Gastrocnemius medialis (tissue), 4 donors: ENCODE results near the gene MTFP1. TPM values are rescaled to one million over a fixed set of nuclear protein-coding genes. Genes with fewer than 3 reads are reported as not detected.

Experiments
- ATAC-seq, 2 donors: fragments of 150-250 bp; one replicate each; pipeline ENCODE4 v1.9.1; 2016
- DNase-seq, 2 donors: peaks; one replicate each; pipeline ENCODE4 v3.0.0-alpha.2; 2019
- H3K27ac ChIP-seq, 4 donors: fragments of 200-600 bp; sonication (generic); 1 replicate in 1 of 4; 2 replicates in 3 of 4; pipeline ENCODE4 v1.5.1; 2016 to 2018; ENCODE audit warnings: mild to moderate bottlenecking in 2 of 4, moderate library complexity in 1 of 4
- H3K27me3 ChIP-seq, 3 donors: fragments of 200-600 bp; sonication (generic) in 2 of 3; 1 replicate in 1 of 3; 2 replicates in 2 of 3; pipeline versions ENCODE4 v1.5.1 to v1.6.0; 2016 to 2019; ENCODE audit warnings: mild to moderate bottlenecking in 1 of 3, moderate library complexity in 1 of 3
- H3K36me3 ChIP-seq, 2 donors: fragments of 200-600 bp; sonication (generic) in 1 of 2; one replicate each; pipeline ENCODE4 v1.5.1; 2017 to 2018
- H3K4me1 ChIP-seq, 2 donors: fragments of 200-600 bp; sonication (generic) in 1 of 2; one replicate each; pipeline ENCODE4 v1.5.1; 2016 to 2017; ENCODE audit warnings: mild to moderate bottlenecking in 2 of 2
- H3K4me3 ChIP-seq, 4 donors: fragments of 200-600 bp; sonication (generic) in 3 of 4; 1 replicate in 1 of 4; 2 replicates in 3 of 4; pipeline ENCODE4 v1.5.1; 2016 to 2019; ENCODE audit warnings: mild to moderate bottlenecking in 2 of 4
- H3K9me3 ChIP-seq, 3 donors: fragments of 200-600 bp; sonication (generic) in 2 of 3; 1 replicate in 1 of 3; 2 replicates in 2 of 3; pipeline ENCODE4 v1.5.1; 2016 to 2019
- CTCF ChIP-seq, 5 experiments: fragments of 450-650 bp in 3 of 5; fragments of 200-600 bp in 2 of 5; sonication (generic) in 2 of 5; IDR thresholded peaks in 4 of 5; conservative IDR thresholded peaks in 1 of 5; 1 replicate in 4 of 5; 2 replicates in 1 of 5; pipeline ENCODE4 v1.5.1; 2016 to 2019; ENCODE audit warnings: antibody characterized with exemption in 5 of 5, mild to moderate bottlenecking in 3 of 5, moderate library complexity in 3 of 5
- POLR2A ChIP-seq, 2 donors: fragments of 450-650 bp; IDR thresholded peaks; one replicate each; pipeline ENCODE4 v1.6.1; 2017; ENCODE audit warnings: antibody characterized with exemption in 2 of 2, mild to moderate bottlenecking in 2 of 2, moderate library complexity in 2 of 2
- in situ Hi-C, 4 donors: fragments of 200-750 bp; cut with MboI; loops; one replicate each; pipeline versions ENCODE4 v1.15.0 to v1.8.0; 2017; ENCODE audit warnings: low sequenced_read_pairs in 4 of 4
- intact Hi-C: fragments of 100-400 bp; cut with DNase I; formaldehyde crosslinking; loops from one replicate; pipeline ENCODE4 v1.15.1; 2023; ENCODE audit warnings: low total_unique reads
- total RNA-seq, 4 donors: library from RNA; depleted of rRNA; stranded (reverse); fragments of >200 nt; gene quantifications; one replicate each; pipeline versions ENCODE4 v1.1.0 to v1.2.3, GENCODE V29; 2016

The MTFP1 gene
- total RNA-seq, 4 donors from 2014 or later: 15.9 to 57.7 (median 44.5) TPM

- TF ChIP-seq POLR2A (IDR thresholded peaks at IDR 0.05) (no peak), CTCF (IDR thresholded peaks at IDR 0.05 in 4 of 5, conservative IDR thresholded peaks at IDR 0.05 in 1 of 5) (no peak)
- DNase-seq (no peak), ATAC-seq (no peak)
- Histone ChIP-seq H3K36me3 (peaks cover 0 to 13% of the 10 kb centered on the region in 2 donors), H3K9me3 (no peaks in the 10 kb centered on the region), H3K4me3 (no peak overlapping the region), H3K27ac (no peak overlapping the region), H3K4me1 (peaks cover 0 to 10% of the 10 kb centered on the region in 2 donors), H3K27me3 (no peaks in the 10 kb centered on the region)
- intact Hi-C loops: no loop called here
- in situ Hi-C loops: no loop called here
These were observed 21.3 kb upstream of the MTFP1 start for GRCh38 chr22:30404307-30404706.

- Histone ChIP-seq H3K9me3 (no peaks in the 10 kb centered on the region), H3K4me1 (peaks cover 0 to 10% of the 10 kb centered on the region in 2 donors), H3K27me3 (no peaks in the 10 kb centered on the region), H3K36me3 (peaks cover 0 to 15% of the 10 kb centered on the region in 2 donors), H3K27ac (no peak overlapping the region), H3K4me3 (no peak overlapping the region)
- ATAC-seq: no peak
- intact Hi-C loops (no loop called here), in situ Hi-C loops (no loop called here)
- no peak for TF ChIP-seq POLR2A (IDR thresholded peaks at IDR 0.05)
- no peak for TF ChIP-seq CTCF (IDR thresholded peaks at IDR 0.05 in 4 of 5, conservative IDR thresholded peaks at IDR 0.05 in 1 of 5)
- no peak for DNase-seq
These were observed 19.8 kb upstream of the MTFP1 start for GRCh38 chr22:30405731-30406130.

- TF ChIP-seq CTCF (IDR thresholded peaks at IDR 0.05 in 4 of 5, conservative IDR thresholded peaks at IDR 0.05 in 1 of 5) (no peak), POLR2A (IDR thresholded peaks at IDR 0.05) (no peak)
- no peak overlapping the region for H3K27ac ChIP-seq
- intact Hi-C loops (no loop called here), in situ Hi-C loops (no loop called here)
- H3K4me1 ChIP-seq: peaks cover 0 to 10% of the 10 kb centered on the region in 2 donors
- H3K4me3 ChIP-seq: no peak overlapping the region
- no peak for DNase-seq
- H3K36me3 ChIP-seq: peaks cover 0 to 15% of the 10 kb centered on the region in 2 donors
- no peak for ATAC-seq
- no peaks in the 10 kb centered on the region for H3K9me3 ChIP-seq
- H3K27me3 ChIP-seq: no peaks in the 10 kb centered on the region
These were observed 19.2 kb upstream of the MTFP1 start for GRCh38 chr22:30406400-30406799.

- Histone ChIP-seq H3K27me3 (no peaks in the 10 kb centered on the region), H3K27ac (peak overlapping the region in 1 of 4 donors; percentile 61), H3K36me3 (peaks cover 0 to 15% of the 10 kb centered on the region in 2 donors), H3K4me1 (peaks cover 0 to 10% of the 10 kb centered on the region in 2 donors), H3K4me3 (no peak overlapping the region), H3K9me3 (no peaks in the 10 kb centered on the region)
- in situ Hi-C loops: no loop called here
- TF ChIP-seq CTCF (IDR thresholded peaks at IDR 0.05 in 4 of 5, conservative IDR thresholded peaks at IDR 0.05 in 1 of 5): no peak
- DNase-seq: peak in 1 of 2 donors; percentile 18
- intact Hi-C loops: no loop called here
- peak; percentile 46 to 93 for ATAC-seq
These were observed 17.0 kb upstream of the MTFP1 start for GRCh38 chr22:30408388-30409102.
